Ascending aorta (tissue), 2 donors: ENCODE data around the gene PABPC1L. TPM values are rescaled to one million over a fixed set of nuclear protein-coding genes. Genes with fewer than 3 reads are reported as not detected.
A peak's percentile ranks its signal among the peaks of the same experiment; 100 is the strongest.

ENCODE experiments used
- DNase-seq, 2 donors: peaks; one replicate each; pipeline ENCODE4 v3.0.0-alpha.2; 2019; ENCODE audit warnings: low spot score in 2 of 2
- H3K27ac ChIP-seq, 2 donors: fragments of 200-600 bp; sonication (generic); one replicate each; pipeline ENCODE4 v1.5.1; 2016 to 2017; ENCODE audit warnings: mild to moderate bottlenecking in 1 of 2
- H3K27me3 ChIP-seq: fragments of 200-600 bp; sonication (generic); one replicate; pipeline ENCODE4 v1.5.1; 2017
- H3K36me3 ChIP-seq, 2 donors: fragments of 200-600 bp; sonication (generic); one replicate each; pipeline ENCODE4 v1.5.1; 2016
- H3K4me1 ChIP-seq, 2 donors: fragments of 200-600 bp; sonication (generic); one replicate each; pipeline ENCODE4 v1.5.1; 2016 to 2017; ENCODE audit warnings: mild to moderate bottlenecking in 1 of 2
- H3K4me3 ChIP-seq, 2 donors: fragments of 200-600 bp; sonication (generic); one replicate each; pipeline ENCODE4 v1.5.1; 2016 to 2017; ENCODE audit warnings: mild to moderate bottlenecking in 1 of 2
- H3K9me3 ChIP-seq, 2 donors: fragments of 200-600 bp; sonication (generic); one replicate each; pipeline ENCODE4 v1.5.1; 2016
- CTCF ChIP-seq, 3 experiments: fragments of 200-600 bp in 2 of 3; fragments of 450-650 bp in 1 of 3; sonication (generic) in 2 of 3; IDR thresholded peaks; one replicate each; pipeline ENCODE4 v1.5.1; 2016 to 2019; ENCODE audit warnings: antibody characterized with exemption in 3 of 3, mild to moderate bottlenecking in 1 of 3, moderate library complexity in 1 of 3
- intact Hi-C: fragments of 100-400 bp; cut with DNase I; formaldehyde crosslinking; loops from one replicate; pipeline ENCODE4 v1.15.1; 2023
- total RNA-seq: library from RNA; depleted of rRNA; stranded (reverse); fragments of >200 nt; gene quantifications from one replicate; pipeline ENCODE4 v1.1.0, GENCODE V29; 2016

The PABPC1L gene
- total RNA-seq, 1 donor from 2014 or later, result 22.9 TPM

- peak in 1 of 3 experiments; percentile 8 for TF ChIP-seq CTCF (IDR thresholded peaks at IDR 0.05)
- Histone ChIP-seq H3K4me1 (peaks cover 0 to 11% of the 10 kb centered on the region in 2 donors), H3K27me3 (no peaks in the 10 kb centered on the region), H3K4me3 (peak within 1 kb of the TSS; percentile 79 to 89), H3K27ac (peak within 1 kb of the TSS; percentile 79 to 87), H3K9me3 (no peaks in the 10 kb centered on the region), H3K36me3 (peaks cover 4 to 6% of the 10 kb centered on the region in 2 donors)
- intact Hi-C loops, result loop anchor here (1.0 to 10.0 kb wide), 6 partner anchors 73 to 815 kb away; partner anchors contain the start of genes DBNDD2, FITM2, KCNK15 and OSER1
- DNase-seq, result peak; percentile 80 to 97
These were observed 50.4 kb downstream of the PABPC1L start, which contains the start of gene TOMM34 for GRCh38 chr20:44960103-44960852. Gene TOMM34, minus strand, starts transcription at chr20:44960397. Its CDS starts 64 bp downstream, at chr20:44960333.

- Histone ChIP-seq H3K4me1 (peaks cover 0 to 11% of the 10 kb centered on the region in 2 donors), H3K4me3 (peak overlapping the region in 1 of 2 donors; percentile 79), H3K36me3 (no peaks in the 10 kb centered on the region), H3K27ac (peak overlapping the region in 1 of 2 donors; percentile 87), H3K27me3 (no peaks in the 10 kb centered on the region), H3K9me3 (no peaks in the 10 kb centered on the region)
- intact Hi-C loops, result loop anchor here (5.0 to 10.0 kb wide), 5 partner anchors 214 to 814 kb away; partner anchors contain the start of genes DBNDD2, FITM2, KCNK15 and OSER1
- no peak for DNase-seq
- TF ChIP-seq CTCF (IDR thresholded peaks at IDR 0.05), result no peak
These were observed 51.4 kb downstream of the PABPC1L start for GRCh38 chr20:44961011-44961869.

GRCh38 chr20:44961870-44962267 lies 52.0 kb downstream of the PABPC1L start:
- no peaks in the 10 kb centered on the region for H3K9me3 ChIP-seq
- no peak overlapping the region for H3K4me3 ChIP-seq
- no peaks in the 10 kb centered on the region for H3K36me3 ChIP-seq
- H3K27ac ChIP-seq, result no peak overlapping the region
- DNase-seq, result no peak
- intact Hi-C loops, result loop anchor here (5.0 to 10.0 kb wide), 5 partner anchors 215 to 813 kb away; partner anchors contain the start of genes DBNDD2, FITM2, KCNK15 and OSER1
- no peak for TF ChIP-seq CTCF (IDR thresholded peaks at IDR 0.05)
- H3K27me3 ChIP-seq, result no peaks in the 10 kb centered on the region
- peaks cover under 1 to 12% of the 10 kb centered on the region in 2 donors for H3K4me1 ChIP-seq

- no peak for TF ChIP-seq CTCF (IDR thresholded peaks at IDR 0.05)
- Histone ChIP-seq H3K9me3 (no peaks in the 10 kb centered on the region), H3K36me3 (no peaks in the 10 kb centered on the region), H3K27ac (no peak overlapping the region), H3K4me1 (peaks cover 7 to 17% of the 10 kb centered on the region in 2 donors), H3K27me3 (no peaks in the 10 kb centered on the region), H3K4me3 (no peak overlapping the region)
- no peak for DNase-seq
- intact Hi-C loops, result loop anchor here (5.0 to 10.0 kb wide), 5 partner anchors 215 to 812 kb away; partner anchors contain the start of genes DBNDD2, FITM2, KCNK15 and OSER1
These were observed 52.6 kb downstream of the PABPC1L start for GRCh38 chr20:44962483-44962882.
